Hematopoietic multipotent progenitor cell treated with erythropoietin and hydrocortisone succinate and interleukin-3 and kit ligand, for 17 days (in vitro differentiated cells): Measurements from ENCODE around the gene ETS2.

Experiments
- DNase-seq: peaks from one replicate; pipeline ENCODE4 v3.0.0-alpha.2; 2015; ENCODE audit warnings: low spot score

ETS2 gene

DNA sequence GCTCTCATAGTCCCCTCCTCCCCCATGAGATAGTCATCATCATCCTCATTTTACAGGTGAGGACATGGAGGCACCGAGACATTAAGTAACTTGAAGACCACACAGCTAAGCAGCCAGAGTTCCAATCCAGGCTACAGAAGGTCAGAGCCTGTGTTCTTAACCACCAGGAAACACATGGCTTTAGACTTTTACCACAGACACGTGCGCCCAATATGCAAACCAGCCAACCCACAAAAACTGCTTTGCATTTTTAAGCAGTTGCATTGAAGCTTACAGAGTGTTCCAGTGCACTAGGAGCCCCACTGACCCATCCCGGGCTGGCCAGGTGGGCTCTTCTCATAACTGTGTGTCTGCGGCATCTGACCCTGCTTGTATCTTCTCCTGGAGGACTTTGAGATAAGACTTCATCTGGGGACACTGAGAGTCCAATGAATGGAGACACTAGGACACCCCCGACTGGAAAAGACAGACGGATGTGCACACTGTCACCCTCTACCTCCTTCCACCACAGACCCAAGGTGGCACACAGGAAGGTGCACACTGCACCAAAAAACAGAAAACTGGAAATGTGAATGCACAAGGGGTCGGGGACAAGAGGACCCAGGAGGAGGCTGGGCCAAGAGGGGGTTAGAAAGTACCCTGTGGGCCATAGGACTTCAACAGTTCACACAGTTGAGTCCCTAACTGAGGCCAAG lies 56.4 kb downstream of the ETS2 start:
- DNase-seq, result no peak

DNA sequence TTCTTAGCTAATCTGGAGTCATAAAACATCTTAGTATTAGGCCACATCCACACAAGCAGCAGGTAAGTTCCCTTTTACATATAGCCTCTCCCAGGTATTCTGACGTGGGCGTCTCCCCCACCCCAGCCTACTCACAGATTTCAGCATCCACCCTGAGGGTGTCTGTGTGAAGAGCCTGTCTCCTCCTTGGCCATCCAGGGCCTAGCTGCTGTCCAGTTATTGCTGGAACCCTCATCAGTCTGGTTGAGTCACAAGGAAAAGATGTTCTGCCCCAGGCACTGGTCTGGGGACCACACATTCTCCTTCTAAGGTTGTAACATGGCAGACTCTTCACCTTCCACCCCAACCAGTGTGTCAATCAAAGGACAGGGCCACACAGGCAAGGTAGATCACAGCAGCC lies 57.6 kb downstream of the ETS2 start:
- no peak for DNase-seq

DNA sequence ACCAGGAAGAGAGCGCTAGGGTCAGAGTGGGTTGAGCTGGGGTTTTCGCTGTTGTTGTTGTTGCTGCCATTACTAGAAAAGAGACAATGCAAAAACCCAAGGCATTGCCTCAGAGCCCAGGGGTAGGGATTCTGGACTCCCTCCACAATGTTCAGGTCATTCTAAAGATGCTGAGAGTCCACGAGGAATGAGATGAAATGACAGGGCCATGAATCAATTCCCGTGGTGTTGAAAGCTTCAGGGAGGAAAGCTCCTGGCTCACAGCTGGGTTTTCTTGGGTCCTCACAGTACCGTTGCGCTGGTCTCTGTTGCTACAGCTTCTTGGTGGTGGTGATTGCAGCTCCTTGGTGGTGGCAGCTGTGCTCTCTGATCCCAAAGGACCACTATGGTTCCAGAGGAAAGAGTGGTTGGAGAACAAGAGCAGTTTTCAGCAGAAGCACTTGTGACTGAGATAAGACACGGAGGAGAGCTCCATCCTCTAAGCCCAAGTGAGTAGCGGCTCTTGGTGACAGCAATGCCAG lies 58.2 kb downstream of the ETS2 start:
- no peak for DNase-seq

DNA sequence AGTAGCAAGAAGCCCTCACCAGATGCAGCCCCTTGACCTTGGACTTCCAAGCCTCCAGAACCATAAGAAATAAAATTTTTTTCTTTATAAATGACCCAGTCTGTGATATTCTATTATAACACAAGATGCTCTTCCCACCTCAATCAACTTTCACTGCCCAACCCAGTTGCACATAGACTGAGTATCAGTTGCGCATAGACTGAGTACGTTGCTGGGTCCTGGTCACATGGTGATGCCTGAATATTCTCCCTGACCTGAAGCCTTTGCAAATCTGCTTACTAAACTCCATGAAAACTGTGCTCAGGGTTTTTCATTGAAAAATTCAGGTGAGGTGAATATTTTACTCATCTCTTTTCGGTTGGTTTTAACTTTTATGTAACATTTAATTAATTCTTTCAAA lies 59.2 kb downstream of the ETS2 start:
- DNase-seq, result no peak

DNA sequence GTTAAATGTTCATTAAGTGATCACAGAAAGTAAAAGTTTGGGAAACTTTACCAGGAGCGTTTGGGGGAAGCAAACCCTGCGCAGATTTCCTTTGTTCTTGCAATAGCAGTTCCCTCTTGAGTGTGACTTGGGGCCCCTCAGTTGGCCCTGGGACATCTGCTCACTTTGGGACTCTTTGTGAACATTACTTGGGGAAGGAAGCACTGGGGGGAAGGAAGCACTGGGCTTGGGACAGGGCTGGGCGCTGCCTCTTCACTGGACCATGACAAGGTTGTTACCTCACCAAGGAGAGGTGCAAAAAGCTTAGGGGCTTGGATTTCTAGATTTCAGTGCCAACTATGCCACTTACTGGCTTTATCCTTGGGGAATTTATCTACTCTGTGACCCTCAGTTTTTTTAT lies 63.5 kb downstream of the ETS2 start:
- no peak for DNase-seq

DNA sequence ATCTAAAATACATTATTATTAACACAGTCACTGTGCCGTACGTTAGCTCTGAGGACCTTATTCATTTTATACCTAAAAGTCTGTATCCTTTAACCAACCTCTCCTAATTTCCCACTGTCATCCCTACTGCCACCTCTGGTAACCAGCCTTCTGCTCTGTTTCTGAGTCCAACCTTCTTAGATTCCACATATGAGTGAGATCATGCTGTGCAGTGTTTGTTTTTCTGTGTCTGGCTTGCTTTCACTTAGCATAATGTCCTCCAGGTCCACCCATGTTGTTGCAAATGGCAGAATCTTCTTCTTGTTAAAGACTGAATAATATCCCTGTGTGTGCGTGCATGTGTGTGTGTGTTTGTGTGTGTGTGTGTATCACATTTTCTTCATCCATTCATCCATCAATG lies 64.2 kb downstream of the ETS2 start:
- no peak for DNase-seq
